MM.1S (cell line): Measurements from ENCODE around the gene GAP43.

Experiments
- EZH2 ChIP-seq: fragments of 300-600 bp; sonication (generic); optimal IDR thresholded peaks from 2 replicates; pipeline ENCODE3; 2017; ENCODE audit warnings: low read depth, mild to moderate bottlenecking, antibody characterized with exemption, low read length, mixed read lengths
- EZH2phosphoT487 ChIP-seq: fragments of 300-600 bp; sonication (generic); IDR thresholded peaks from 2 replicates; pipeline ENCODE4 v1.6.1; 2018; ENCODE audit warnings: antibody characterized with exemption, low read length
- TF ChIP-seq, protein P1 (sequence below): fragments of 300-600 bp; sonication (generic); IDR thresholded peaks from 2 replicates; pipeline ENCODE4 v1.5.1; 2016; ENCODE audit warnings: antibody characterized with exemption, low read length, mixed read lengths

DNA sequence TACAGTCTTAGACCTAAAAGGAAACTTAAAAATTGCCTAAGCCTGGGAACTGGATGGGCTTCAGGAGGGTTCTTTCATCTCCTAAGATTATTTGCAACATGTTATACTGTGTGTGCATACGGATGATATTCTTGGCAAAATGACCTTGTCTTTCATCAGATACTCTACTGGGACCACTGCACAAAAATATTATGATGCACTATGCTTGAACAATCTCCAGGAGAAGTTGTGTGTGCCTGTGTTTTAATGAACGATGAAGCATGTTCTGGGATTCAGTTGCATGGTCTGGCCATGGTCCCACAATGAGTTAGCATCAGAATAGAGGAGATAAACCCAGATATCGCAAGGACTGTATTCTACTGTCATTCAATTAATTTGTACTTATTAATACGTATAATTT, 68.7 kb downstream of the GAP43 start:
- TF ChIP-seq, protein P1, sequence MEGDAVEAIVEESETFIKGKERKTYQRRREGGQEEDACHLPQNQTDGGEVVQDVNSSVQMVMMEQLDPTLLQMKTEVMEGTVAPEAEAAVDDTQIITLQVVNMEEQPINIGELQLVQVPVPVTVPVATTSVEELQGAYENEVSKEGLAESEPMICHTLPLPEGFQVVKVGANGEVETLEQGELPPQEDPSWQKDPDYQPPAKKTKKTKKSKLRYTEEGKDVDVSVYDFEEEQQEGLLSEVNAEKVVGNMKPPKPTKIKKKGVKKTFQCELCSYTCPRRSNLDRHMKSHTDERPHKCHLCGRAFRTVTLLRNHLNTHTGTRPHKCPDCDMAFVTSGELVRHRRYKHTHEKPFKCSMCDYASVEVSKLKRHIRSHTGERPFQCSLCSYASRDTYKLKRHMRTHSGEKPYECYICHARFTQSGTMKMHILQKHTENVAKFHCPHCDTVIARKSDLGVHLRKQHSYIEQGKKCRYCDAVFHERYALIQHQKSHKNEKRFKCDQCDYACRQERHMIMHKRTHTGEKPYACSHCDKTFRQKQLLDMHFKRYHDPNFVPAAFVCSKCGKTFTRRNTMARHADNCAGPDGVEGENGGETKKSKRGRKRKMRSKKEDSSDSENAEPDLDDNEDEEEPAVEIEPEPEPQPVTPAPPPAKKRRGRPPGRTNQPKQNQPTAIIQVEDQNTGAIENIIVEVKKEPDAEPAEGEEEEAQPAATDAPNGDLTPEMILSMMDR = no peak
- TF ChIP-seq EZH2 (no peak), EZH2phosphoT487 (no peak)
